ENCODE measurements around the gene SYNPO.

SYNPO gene

GRCh38 chr5:150625164-150625535, 15.3 kb upstream of the SYNPO start:
- no peak for DNase-seq (ENCODE audit: low read depth)

GRCh38 chr5:150625831-150626746, 14.4 kb upstream of the SYNPO start:
- no peak for DNase-seq (ENCODE audit: low read depth)

- no peak for DNase-seq (ENCODE audit: low read depth)
Measured at GRCh38 chr5:150626853-150627276, 13.6 kb upstream of the SYNPO start.

- DNase-seq (ENCODE audit: low read depth): no peak
Measured at GRCh38 chr5:150627731-150628545, 12.5 kb upstream of the SYNPO start.

GRCh38 chr5:150628936-150629485, 11.4 kb upstream of the SYNPO start:
- DNase-seq (ENCODE audit: low read depth): no peak

- no peak for DNase-seq (ENCODE audit: low read depth)
Measured at GRCh38 chr5:150630016-150630415, 10.4 kb upstream of the SYNPO start.

GRCh38 chr5:150630461-150631325, 9.8 kb upstream of the SYNPO start:
- no peak for DNase-seq (ENCODE audit: low read depth)

- DNase-seq (ENCODE audit: low read depth): no peak
Measured at GRCh38 chr5:150631326-150631701, 9.1 kb upstream of the SYNPO start.

GRCh38 chr5:150632305-150633160, 7.9 kb upstream of the SYNPO start:
- DNase-seq (ENCODE audit: low read depth): no peak

- DNase-seq (ENCODE audit: low read depth): no peak
Measured at GRCh38 chr5:150633429-150633828, 7.0 kb upstream of the SYNPO start.

- no peak for DNase-seq (ENCODE audit: low read depth)
Measured at GRCh38 chr5:150636391-150637244, 3.8 kb upstream of the SYNPO start.

- DNase-seq (ENCODE audit: low read depth): no peak
Measured at GRCh38 chr5:150637245-150638052, 3.0 kb upstream of the SYNPO start.

- DNase-seq (ENCODE audit: low read depth): no peak
Measured at GRCh38 chr5:150638053-150638444, 2.4 kb upstream of the SYNPO start.

GRCh38 chr5:150638488-150639376, 1.7 kb upstream of the SYNPO start:
- DNase-seq (ENCODE audit: low read depth): no peak

- no peak for DNase-seq (ENCODE audit: low read depth)
Measured at GRCh38 chr5:150639377-150639692, 1.1 kb upstream of the SYNPO start.

- no peak for DNase-seq (ENCODE audit: low read depth)
Measured at GRCh38 chr5:150639751-150640150, 709 bp upstream of the SYNPO start.

- DNase-seq (ENCODE audit: low read depth): no peak
Measured at GRCh38 chr5:150641006-150641570, 628 bp downstream of the SYNPO start.

Data from stimulated activated CD8-positive, alpha-beta memory T cell treated with anti-CD3 and anti-CD28 coated beads, Interleukin-15, amount 100 ng/mL, for 24 hours (primary cell).